ENCODE data around the gene NEUROG1. TPM values are rescaled to one million over a fixed set of nuclear protein-coding genes. Genes with fewer than 3 reads are reported as not detected.
A peak's percentile ranks its signal among the peaks of the same experiment; 100 is the strongest.

The NEUROG1 gene
- total RNA-seq, 2 donors from 2014 or later, result not detected

GRCh38 chr5:135494196-135494595 is 41.6 kb downstream of the NEUROG1 start:
- Histone ChIP-seq H3K27me3 (replicated peaks; ENCODE audit: insufficient read depth) (no peaks in the 10 kb centered on the region), H3K4me3 (no peak overlapping the region), H3K36me3 (no peaks in the 10 kb centered on the region), H3K27ac (peak overlapping the region in 1 of 2 donors; percentile 44), H3K9me3 (no peaks in the 10 kb centered on the region), H3K4me1 (replicated peaks) (no peaks in the 10 kb centered on the region)
- no peak for DNase-seq (ENCODE audit: low spot score)
- 73% methylated on average over 5 of the region's 5 CpGs for WGBS
- intact Hi-C loops (cut with DNase I), result no loop called here
- TF ChIP-seq POLR2AphosphoS5 (IDR thresholded peaks at IDR 0.05) (no peak), POLR2A (IDR thresholded peaks at IDR 0.05) (no peak), CTCF (IDR thresholded peaks at IDR 0.05) (no peak)

- Histone ChIP-seq H3K4me3 (no peak overlapping the region), H3K4me1 (replicated peaks) (no peaks in the 10 kb centered on the region), H3K9me3 (no peaks in the 10 kb centered on the region), H3K36me3 (no peaks in the 10 kb centered on the region), H3K27ac (peak overlapping the region in 1 of 2 donors; percentile 44), H3K27me3 (replicated peaks; ENCODE audit: insufficient read depth) (no peaks in the 10 kb centered on the region)
- intact Hi-C loops (cut with DNase I), result no loop called here
- peak; percentile 30 for DNase-seq (ENCODE audit: low spot score)
- 48% methylated on average over 8 of the region's 8 CpGs for WGBS
- TF ChIP-seq POLR2AphosphoS5 (IDR thresholded peaks at IDR 0.05) (peak; percentile 27), POLR2A (IDR thresholded peaks at IDR 0.05) (no peak), CTCF (IDR thresholded peaks at IDR 0.05) (no peak)
Observed at GRCh38 chr5:135493406-135494180, 42.2 kb downstream of the NEUROG1 start.

- H3K27ac ChIP-seq, result no peak overlapping the region
- WGBS, result 84% methylated on average over 3 of the region's 3 CpGs
- no peaks in the 10 kb centered on the region for H3K27me3 ChIP-seq (replicated peaks; ENCODE audit: insufficient read depth)
- intact Hi-C loops (cut with DNase I), result no loop called here
- no peaks in the 10 kb centered on the region for H3K4me1 ChIP-seq (replicated peaks)
- TF ChIP-seq POLR2A (IDR thresholded peaks at IDR 0.05) (no peak), POLR2AphosphoS5 (IDR thresholded peaks at IDR 0.05) (no peak), CTCF (IDR thresholded peaks at IDR 0.05) (no peak)
- no peaks in the 10 kb centered on the region for H3K9me3 ChIP-seq
- no peak for DNase-seq (ENCODE audit: low spot score)
- H3K4me3 ChIP-seq, result no peak overlapping the region
- H3K36me3 ChIP-seq, result no peaks in the 10 kb centered on the region
Observed at GRCh38 chr5:135492319-135492626, 43.5 kb downstream of the NEUROG1 start.

- H3K4me1 ChIP-seq (replicated peaks), result no peaks in the 10 kb centered on the region
- no peak overlapping the region for H3K4me3 ChIP-seq
- TF ChIP-seq CTCF (IDR thresholded peaks at IDR 0.05), result no peak
- TF ChIP-seq POLR2AphosphoS5 (IDR thresholded peaks at IDR 0.05), result no peak
- no peak for TF ChIP-seq POLR2A (IDR thresholded peaks at IDR 0.05)
- no peak overlapping the region for H3K27ac ChIP-seq
- H3K27me3 ChIP-seq (replicated peaks; ENCODE audit: insufficient read depth), result no peaks in the 10 kb centered on the region
- no peaks in the 10 kb centered on the region for H3K9me3 ChIP-seq
- 25% methylated on average over 25 of the region's 40 CpGs for WGBS
- intact Hi-C loops (cut with DNase I), result no loop called here
- no peak for DNase-seq (ENCODE audit: low spot score)
- no peaks in the 10 kb centered on the region for H3K36me3 ChIP-seq
Observed at GRCh38 chr5:135491552-135492318, 44.0 kb downstream of the NEUROG1 start.
